HG02763 (cell line): ENCODE results near the gene MIAT.

Experiments used
- ATAC-seq: cut with Tn5 transposase; IDR thresholded peaks from one replicate; pipeline ENCODE4 v1.9.1; 2021; ENCODE audit warnings: mild to moderate bottlenecking, moderate library complexity; ENCODE audit not compliant: unreplicated experiment

Gene MIAT

GRCh38 chr22:26665813-26666231 is 8.4 kb downstream of the MIAT start:
- no peak for ATAC-seq

- ATAC-seq, result no peak
Measured at GRCh38 chr22:26667140-26667539, 9.8 kb downstream of the MIAT start.

- ATAC-seq, result no peak
Measured at GRCh38 chr22:26669060-26669481, 11.7 kb downstream of the MIAT start.

- ATAC-seq, result no peak
Measured at GRCh38 chr22:26670459-26670858, 13.1 kb downstream of the MIAT start.

- no peak for ATAC-seq
Measured at GRCh38 chr22:26671317-26672059, 14.1 kb downstream of the MIAT start.

- ATAC-seq, result peak; percentile 12
Measured at GRCh38 chr22:26672060-26672471, 14.7 kb downstream of the MIAT start.

- peak; percentile 68 for ATAC-seq
Measured at GRCh38 chr22:26672590-26673468, 15.4 kb downstream of the MIAT start.

GRCh38 chr22:26673486-26673885 is 16.1 kb downstream of the MIAT start:
- no peak for ATAC-seq

- no peak for ATAC-seq
Measured at GRCh38 chr22:26674211-26675190, 17.1 kb downstream of the MIAT start.

- ATAC-seq, result no peak
Measured at GRCh38 chr22:26675687-26676268, 18.4 kb downstream of the MIAT start.

- ATAC-seq, result no peak
Measured at GRCh38 chr22:26677217-26677616, 19.8 kb downstream of the MIAT start.

GRCh38 chr22:26679003-26679629 is 21.7 kb downstream of the MIAT start:
- ATAC-seq, result no peak

GRCh38 chr22:26680485-26680884 is 23.1 kb downstream of the MIAT start:
- no peak for ATAC-seq

- no peak for ATAC-seq
Measured at GRCh38 chr22:26681395-26681821, 24.0 kb downstream of the MIAT start.

GRCh38 chr22:26684168-26684567 is 26.8 kb downstream of the MIAT start:
- no peak for ATAC-seq

GRCh38 chr22:26685601-26686000 is 28.2 kb downstream of the MIAT start:
- ATAC-seq, result no peak

- ATAC-seq, result no peak
Measured at GRCh38 chr22:26687439-26687838, 30.1 kb downstream of the MIAT start.

- no peak for ATAC-seq
Measured at GRCh38 chr22:26689513-26690301, 32.3 kb downstream of the MIAT start.
